HepG2 (cell line): ENCODE measurements around the gene ADGRL1. TPM values are rescaled to one million over a fixed set of nuclear protein-coding genes. Genes with fewer than 3 reads are reported as not detected.

ENCODE experiments used
- ATAC-seq: fragments of 200-7000 bp; cut with Tn5 transposase; 3 replicates; pipeline ENCODE4 v1.9.1; 2020; ENCODE audit warnings: mild to moderate bottlenecking, moderate library complexity
- BruUV-seq: library from RNA; stranded (reverse); fragments of 400-500 nt; replicated peaks from 2 replicates; lab custom pipeline; 2021; lab: Mats Ljungman, UMichigan
- CTCF ChIA-PET: fragments of 300-600 bp; formaldehyde crosslinking; extraction: SDS; loops from one replicate; lab custom pipeline; 2021; ENCODE audit warnings: low total read pairs, inconsistent platforms, low intra/inter-chr PET ratio; lab: Yijun Ruan, JAX
- POLR2A ChIA-PET: fragments of 350-600 bp; sonication (Branson Sonifier 250); formaldehyde crosslinking; loops from one replicate; lab custom pipeline; 2020; ENCODE audit warnings: antibody characterized with exemption, inconsistent platforms; lab: Yijun Ruan, JAX
- DNase-seq: peaks from one replicate; pipeline ENCODE4 v3.0.0-alpha.2; 2015; ENCODE audit warnings: low spot score
- FAIRE-seq: peaks from 3 replicates; lab custom pipeline; 2011; peaks lifted over from hg19 to GRCh38; lab: Jason Lieb, UNC
- H2AFZ ChIP-seq: one replicate; pipeline ENCODE4 v1.6.1; 2011; ENCODE audit warnings: low read length, inconsistent platforms
- H3K27ac ChIP-seq: fragments of 300-600 bp; 3 replicates; pipeline ENCODE4 v1.8.0; 2011; ENCODE audit warnings: mixed run types, mild to moderate bottlenecking, mixed read lengths, low read length, inconsistent platforms; ENCODE audit not compliant: insufficient read depth; ENCODE audit errors: extremely low read length
- H3K27me3 ChIP-seq, 2 experiments: fragments of 200-600 bp in 1 of 2; 2 replicates in 1 of 2; 3 replicates in 1 of 2; pipeline versions ENCODE4 v1.6.0 to v1.8.0; 2011; ENCODE audit warnings: low read length in 2 of 2, mild to moderate bottlenecking in 2 of 2, moderate library complexity in 2 of 2, inconsistent platforms in 1 of 2; ENCODE audit not compliant: insufficient read depth in 2 of 2, control insufficient read depth in 1 of 2
- H3K36me3 ChIP-seq, 2 experiments: fragments of 200-600 bp in 1 of 2; replicated peaks in 1 of 2; 2 replicates in 1 of 2; 3 replicates in 1 of 2; pipeline versions ENCODE4 v1.5.1 to v1.8.0; 2011; ENCODE audit warnings: low read length in 2 of 2, inconsistent platforms in 1 of 2; ENCODE audit not compliant: insufficient read depth in 2 of 2, control insufficient read depth in 1 of 2
- H3K4me1 ChIP-seq: 2 replicates; pipeline ENCODE4 v1.5.1; 2012; ENCODE audit warnings: low read length, inconsistent platforms; ENCODE audit not compliant: insufficient read depth
- H3K4me2 ChIP-seq: 2 replicates; pipeline ENCODE4 v1.6.0; 2011; ENCODE audit warnings: low read depth, low read length, inconsistent platforms
- H3K4me3 ChIP-seq, 3 experiments: fragments of 200-600 bp in 1 of 3; sonication (generic), shearing (Covaris generic) in 1 of 3; replicated peaks in 1 of 3; 2 replicates each; pipeline ENCODE4 v1.5.1; 2011 to 2016; ENCODE audit warnings: low read length in 3 of 3, inconsistent platforms in 2 of 3, low read depth in 2 of 3, mild to moderate bottlenecking in 2 of 3, control low read depth in 1 of 3, mixed read lengths in 1 of 3; ENCODE audit not compliant: insufficient read depth in 1 of 3
- H3K79me2 ChIP-seq: one replicate; pipeline ENCODE4 v1.6.1; 2011; ENCODE audit warnings: low read length, inconsistent platforms; ENCODE audit not compliant: insufficient read depth
- H3K9ac ChIP-seq: 2 replicates; pipeline ENCODE4 v1.6.0; 2011; ENCODE audit warnings: mild to moderate bottlenecking, low read depth, low read length, inconsistent platforms; ENCODE audit not compliant: insufficient read depth
- H3K9me3 ChIP-seq: 2 replicates; pipeline ENCODE4 v1.5.1; 2012; ENCODE audit warnings: mild to moderate bottlenecking, low read length
- H4K20me1 ChIP-seq: 2 replicates; pipeline ENCODE4 v1.6.0; 2011; ENCODE audit warnings: inconsistent platforms, mild to moderate bottlenecking, low read length, moderate library complexity; ENCODE audit not compliant: insufficient read depth
- ARHGAP35 ChIP-seq: sonication (generic); formaldehyde crosslinking; IDR thresholded peaks from 2 replicates; pipeline ENCODE4 v1.9.0; 2022; ENCODE audit warnings: mild to moderate bottlenecking, inconsistent platforms, moderate library complexity, missing genetic modification reagents, borderline replicate concordance
- ELF3 ChIP-seq: IDR thresholded peaks from 2 replicates; pipeline ENCODE4 v1.6.1; 2016; ENCODE audit warnings: missing genetic modification reagents, missing compliant biosample characterization
- FOXA1 ChIP-seq, 2 experiments: fragments of 450-650 bp in 1 of 2; sonication (generic) in 1 of 2; formaldehyde crosslinking in 1 of 2; IDR thresholded peaks; 2 replicates each; pipeline versions ENCODE4 v1.4.0 to v1.6.1; 2016 to 2020; ENCODE audit warnings: missing genetic modification reagents in 1 of 2
- KIAA2018 ChIP-seq: sonication (generic); formaldehyde crosslinking; IDR thresholded peaks from 2 replicates; pipeline ENCODE4 v1.5.0; 2020; ENCODE audit warnings: mild to moderate bottlenecking, missing genetic modification reagents, borderline replicate concordance
- MAF1 ChIP-seq: sonication (generic); formaldehyde crosslinking; IDR thresholded peaks from 2 replicates; pipeline ENCODE4 v1.5.0; 2020; ENCODE audit warnings: missing genetic modification reagents, borderline replicate concordance
- NPAS2 ChIP-seq: sonication (generic); formaldehyde crosslinking; IDR thresholded peaks from 2 replicates; pipeline ENCODE4 v1.8.0; 2022; ENCODE audit warnings: mild to moderate bottlenecking, missing genetic modification reagents, borderline replicate concordance
- RCOR2 ChIP-seq: IDR thresholded peaks from 2 replicates; pipeline ENCODE4 v1.6.1; 2016; ENCODE audit warnings: missing biosample characterization, missing genetic modification reagents
- SMAD3 ChIP-seq: sonication (generic); formaldehyde crosslinking; IDR thresholded peaks from 2 replicates; pipeline ENCODE4 v1.4.0; 2020; ENCODE audit warnings: missing genetic modification reagents
- SMYD3 ChIP-seq: sonication (generic); formaldehyde crosslinking; IDR thresholded peaks from 2 replicates; pipeline ENCODE4 v1.8.1; 2023; ENCODE audit warnings: mild to moderate bottlenecking, missing genetic modification reagents
- TFDP2 ChIP-seq: sonication (generic); formaldehyde crosslinking; IDR thresholded peaks from 2 replicates; pipeline ENCODE4 v1.4.0; 2020; ENCODE audit warnings: missing genetic modification reagents
- ZNF18 ChIP-seq: sonication (generic); formaldehyde crosslinking; IDR thresholded peaks from 2 replicates; pipeline ENCODE4 v1.8.0; 2022; ENCODE audit warnings: mild to moderate bottlenecking, missing genetic modification reagents; ENCODE audit not compliant: insufficient replicate concordance
- ZNF44 ChIP-seq: sonication (generic); formaldehyde crosslinking; IDR thresholded peaks from 2 replicates; pipeline ENCODE4 v1.5.1; 2020; ENCODE audit warnings: mild to moderate bottlenecking, missing genetic modification reagents
- ZNF776 ChIP-seq: sonication (generic); formaldehyde crosslinking; IDR thresholded peaks from 2 replicates; pipeline ENCODE4 v1.4.0; 2020; ENCODE audit warnings: mild to moderate bottlenecking, missing genetic modification reagents
- ZSCAN25 ChIP-seq: sonication (generic); formaldehyde crosslinking; IDR thresholded peaks from 2 replicates; pipeline ENCODE4 v1.8.0; 2022; ENCODE audit warnings: mild to moderate bottlenecking, missing genetic modification reagents
- WGBS: methylation state at CpG from one replicate; pipeline ENCODE4 v1.1.6; 2017; ENCODE audit warnings: low lambda C conversion rate; 5-methylcytosine and 5-hydroxymethylcytosine counted together
- in situ Hi-C: cut with HindIII; loops from 2 replicates; pipeline ENCODE4 v1.10.0; 2017; ENCODE audit warnings: low pct_unique_long_range_greater_than_20kb; ENCODE audit not compliant: extremely low pct_ligation_motif_present
- intact Hi-C: fragments of 100-400 bp; cut with micrococcal nuclease; formaldehyde crosslinking; loops from one replicate; pipeline ENCODE4 v1.10.0; 2022; ENCODE audit not compliant: unreplicated experiment
- polyA plus RNA-seq, 8 experiments: library from polyadenylated mRNA; depleted of rRNA in 3 of 8; stranded (reverse) in 7 of 8; unstranded in 1 of 8; fragments of >200 nt; fragmentation: Illumina TruSeq in 4 of 8; extraction: Trizol in 4 of 8; gene quantifications; 2 replicates each; pipeline versions ENCODE4 v1.2.1 to v1.2.3, GENCODE V29; 2011 to 2016; ENCODE audit warnings: low read depth in 4 of 8, missing spikeins in 1 of 8, mixed read lengths in 1 of 8; ENCODE audit not compliant: insufficient read depth in 1 of 8
- total RNA-seq, 5 experiments: library from RNA; depleted of rRNA; stranded (reverse); fragments of >200 nt; fragmentation: Illumina TruSeq; extraction: Trizol; gene quantifications; 2 replicates each; pipeline ENCODE4 v1.2.3, GENCODE V29; 2016; ENCODE audit warnings: low read depth in 1 of 5

Gene ADGRL1
- total and polyA plus RNA-seq, 2 of the 13 experiments (the other 11 are each of a cell fraction or from before 2014, with no cell fraction given) = 0.49 to 1.7 TPM

GRCh38 chr19:14105680-14106079 lies 100.3 kb downstream of the ADGRL1 start:
- intact Hi-C loops = no loop called here
- H3K27me3 ChIP-seq = no peaks in the 10 kb centered on the region
- H2AFZ ChIP-seq = no peak overlapping the region
- 96% methylated on average over 8 of the region's 8 CpGs for WGBS
- POLR2A ChIA-PET = no interaction called here
- H3K4me1 ChIP-seq = peaks cover 3% of the 10 kb centered on the region
- H3K4me3 ChIP-seq = no peak overlapping the region
- CTCF ChIA-PET = no interaction called here
- BruUV-seq = no TSS peak
- in situ Hi-C loops = no loop called here
- H3K79me2 ChIP-seq = no peaks in the 10 kb centered on the region
- H3K4me2 ChIP-seq = no peak overlapping the region
- no peaks in the 10 kb centered on the region for H4K20me1 ChIP-seq
- no peak overlapping the region for H3K9ac ChIP-seq
- FAIRE-seq (no peak), DNase-seq (no peak), ATAC-seq (no peak)
- no peak overlapping the region for H3K27ac ChIP-seq
- peaks cover 7 to 18% of the 10 kb centered on the region in 2 experiments for H3K36me3 ChIP-seq
- H3K9me3 ChIP-seq = no peaks in the 10 kb centered on the region
- TF ChIP-seq MAF1 (CRISPR knock-in tag) (no peak), ZNF44 (CRISPR knock-in tag) (no peak), ZNF18 (CRISPR knock-in tag) (no peak), FOXA1 (IDR thresholded peaks at IDR 0.05) (no peak), FOXA1 (CRISPR knock-in tag; IDR thresholded peaks at IDR 0.05) (no peak), ARHGAP35 (CRISPR knock-in tag) (no peak), TFDP2 (CRISPR knock-in tag) (no peak), NPAS2 (CRISPR knock-in tag) (no peak), SMAD3 (CRISPR knock-in tag) (no peak), ZSCAN25 (CRISPR knock-in tag) (no peak), SMYD3 (no peak), ELF3 (CRISPR knock-in tag) (no peak), ZNF776 (CRISPR knock-in tag) (no peak), KIAA2018 (CRISPR knock-in tag) (no peak), RCOR2 (no peak)
